Measurements from ENCODE around the gene POLR2H. TPM values are rescaled to one million over a fixed set of nuclear protein-coding genes. Genes with fewer than 3 reads are reported as not detected.

POLR2H gene
- total RNA-seq, 6 donors from 2014 or later: 41.4 to 235 (median 66.2) TPM

DNA sequence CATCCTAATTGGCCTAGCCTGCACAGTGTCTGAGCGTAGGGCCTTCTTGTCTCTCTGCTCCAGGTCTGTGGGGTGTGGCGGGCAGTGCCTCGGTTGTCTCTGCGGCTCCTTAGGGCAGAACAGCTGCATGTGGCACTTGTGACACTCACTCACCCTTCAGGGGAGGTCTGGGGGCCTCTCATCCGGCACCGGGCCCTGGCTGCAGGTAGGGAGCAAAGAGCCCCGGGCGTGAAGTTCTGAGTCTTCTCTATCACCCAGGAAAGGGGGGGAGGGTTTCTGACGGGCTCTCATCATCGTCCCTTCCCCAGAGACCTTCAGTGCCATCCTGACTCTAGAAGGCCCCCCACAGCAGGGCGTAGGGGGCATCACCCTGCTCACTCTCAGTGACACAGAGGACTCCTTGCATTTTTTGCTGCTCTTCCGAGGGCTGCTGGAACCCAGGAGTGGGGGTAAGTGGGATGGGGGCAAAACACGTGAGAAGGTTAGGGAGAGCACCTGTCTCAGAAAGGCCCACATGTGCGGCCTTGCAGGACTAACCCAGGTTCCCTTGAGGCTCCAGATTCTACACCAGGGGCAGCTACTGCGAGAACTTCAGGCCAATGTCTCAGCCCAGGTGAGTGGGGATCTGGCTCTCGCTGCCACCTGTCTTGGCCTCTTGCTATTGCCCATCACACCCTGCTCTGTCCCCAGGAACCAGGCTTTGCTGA is 21.0 kb downstream of the POLR2H start:
- no peaks in the 10 kb centered on the region for H3K36me3 ChIP-seq
- no peak for TF ChIP-seq EP300 (IDR thresholded peaks at IDR 0.05)
- TF ChIP-seq, protein P1, sequence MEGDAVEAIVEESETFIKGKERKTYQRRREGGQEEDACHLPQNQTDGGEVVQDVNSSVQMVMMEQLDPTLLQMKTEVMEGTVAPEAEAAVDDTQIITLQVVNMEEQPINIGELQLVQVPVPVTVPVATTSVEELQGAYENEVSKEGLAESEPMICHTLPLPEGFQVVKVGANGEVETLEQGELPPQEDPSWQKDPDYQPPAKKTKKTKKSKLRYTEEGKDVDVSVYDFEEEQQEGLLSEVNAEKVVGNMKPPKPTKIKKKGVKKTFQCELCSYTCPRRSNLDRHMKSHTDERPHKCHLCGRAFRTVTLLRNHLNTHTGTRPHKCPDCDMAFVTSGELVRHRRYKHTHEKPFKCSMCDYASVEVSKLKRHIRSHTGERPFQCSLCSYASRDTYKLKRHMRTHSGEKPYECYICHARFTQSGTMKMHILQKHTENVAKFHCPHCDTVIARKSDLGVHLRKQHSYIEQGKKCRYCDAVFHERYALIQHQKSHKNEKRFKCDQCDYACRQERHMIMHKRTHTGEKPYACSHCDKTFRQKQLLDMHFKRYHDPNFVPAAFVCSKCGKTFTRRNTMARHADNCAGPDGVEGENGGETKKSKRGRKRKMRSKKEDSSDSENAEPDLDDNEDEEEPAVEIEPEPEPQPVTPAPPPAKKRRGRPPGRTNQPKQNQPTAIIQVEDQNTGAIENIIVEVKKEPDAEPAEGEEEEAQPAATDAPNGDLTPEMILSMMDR (IDR thresholded peaks at IDR 0.05): no peak
- no peak for TF ChIP-seq POLR2A (IDR thresholded peaks at IDR 0.05)
- TF ChIP-seq POLR2AphosphoS5 (IDR thresholded peaks at IDR 0.05): no peak
- no peak overlapping the region for H3K27ac ChIP-seq
- no peak for ATAC-seq (ENCODE audit: low FRiP score in 2 of 2)
- 90 to 93% methylated on average over 15 to 16 of the region's 16 CpGs for WGBS, 2 donors
- no peak overlapping the region for H3K4me3 ChIP-seq
- no peaks in the 10 kb centered on the region for H3K9me3 ChIP-seq
- DNase-seq: no peak
- peaks cover 0 to 25% (median 15%) of the 10 kb centered on the region in 4 donors for H3K27me3 ChIP-seq
- H3K4me1 ChIP-seq: peaks cover 13 to 28% (median 18%) of the 10 kb centered on the region in 4 donors

DNA sequence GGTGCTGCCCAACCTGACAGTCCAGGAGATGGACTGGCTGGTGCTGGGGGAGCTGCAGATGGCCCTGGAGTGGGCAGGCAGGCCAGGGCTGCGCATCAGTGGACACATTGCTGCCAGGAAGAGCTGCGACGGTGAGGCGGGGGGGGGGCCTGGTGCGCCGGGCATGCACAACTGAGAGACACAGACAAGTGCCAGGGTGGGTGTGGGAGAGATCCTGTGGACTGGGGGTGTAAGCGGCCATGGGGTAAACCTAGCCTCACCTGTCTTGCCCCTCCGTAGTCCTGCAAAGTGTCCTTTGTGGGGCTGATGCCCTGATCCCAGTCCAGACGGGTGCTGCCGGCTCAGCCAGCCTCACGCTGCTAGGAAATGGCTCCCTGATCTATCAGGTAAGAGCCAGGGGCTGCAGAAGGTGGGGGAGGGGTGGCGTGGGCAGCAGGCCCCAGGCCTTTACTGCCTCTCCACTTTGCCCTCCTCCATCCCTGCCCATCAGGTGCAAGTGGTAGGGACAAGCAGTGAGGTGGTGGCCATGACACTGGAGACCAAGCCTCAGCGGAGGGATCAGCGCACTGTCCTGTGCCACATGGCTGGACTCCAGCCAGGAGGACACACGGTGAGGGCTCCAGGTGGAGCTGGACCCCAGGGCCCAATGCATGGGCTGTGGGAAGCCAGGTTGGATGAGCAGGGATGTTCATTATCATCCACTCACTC is 21.7 kb downstream of the POLR2H start:
- TF ChIP-seq, protein P1 (IDR thresholded peaks at IDR 0.05): no peak
- TF ChIP-seq POLR2AphosphoS5 (IDR thresholded peaks at IDR 0.05) (no peak), POLR2A (IDR thresholded peaks at IDR 0.05) (no peak), EP300 (IDR thresholded peaks at IDR 0.05) (no peak)
- no peak for ATAC-seq (ENCODE audit: low FRiP score in 2 of 2)
- H3K27me3 ChIP-seq: peaks cover 0 to 25% (median 15%) of the 10 kb centered on the region in 4 donors

DNA sequence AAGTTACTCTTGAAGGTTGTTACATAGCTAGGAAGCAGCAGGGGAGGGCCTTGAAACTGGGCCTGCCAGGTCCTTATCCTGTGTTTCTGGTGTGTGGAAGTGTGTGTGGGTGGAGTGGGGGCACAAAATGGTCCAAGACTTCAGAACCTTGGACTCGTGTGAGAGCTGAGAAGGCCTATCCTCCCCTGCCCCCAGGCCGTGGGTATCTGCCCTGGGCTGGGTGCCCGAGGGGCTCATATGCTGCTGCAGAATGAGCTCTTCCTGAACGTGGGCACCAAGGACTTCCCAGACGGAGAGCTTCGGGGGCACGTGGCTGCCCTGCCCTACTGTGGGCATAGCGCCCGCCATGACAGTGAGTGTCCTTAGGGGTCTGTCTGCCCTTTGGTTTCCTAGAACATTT is 22.8 kb downstream of the POLR2H start:
- ATAC-seq (ENCODE audit: low FRiP score in 2 of 2): no peak
- Histone ChIP-seq H3K4me3 (no peak overlapping the region), H3K27me3 (peaks cover 0 to 23% (median 12%) of the 10 kb centered on the region in 4 donors), H3K36me3 (no peaks in the 10 kb centered on the region), H3K27ac (no peak overlapping the region), H3K9me3 (no peaks in the 10 kb centered on the region), H3K4me1 (peaks cover 13 to 24% (median 15%) of the 10 kb centered on the region in 4 donors)
- WGBS, 2 donors: 83 to 90% methylated on average over 4 to 9 of the region's 9 CpGs
- DNase-seq: no peak
- no peak for TF ChIP-seq POLR2A (IDR thresholded peaks at IDR 0.05)
- TF ChIP-seq EP300 (IDR thresholded peaks at IDR 0.05): no peak
- TF ChIP-seq, protein P1 (IDR thresholded peaks at IDR 0.05): no peak
- TF ChIP-seq POLR2AphosphoS5 (IDR thresholded peaks at IDR 0.05): no peak

More for the DNA sequence above, 21.7 kb downstream of the POLR2H start:
- 90 to 95% methylated on average over 14 to 15 of the region's 15 CpGs for WGBS, 2 donors
- Histone ChIP-seq H3K9me3 (no peaks in the 10 kb centered on the region), H3K27ac (no peak overlapping the region), H3K4me3 (no peak overlapping the region), H3K4me1 (peaks cover 13 to 28% (median 15%) of the 10 kb centered on the region in 4 donors), H3K36me3 (no peaks in the 10 kb centered on the region)
- peak in 1 of 2 donors; percentile 69 for DNase-seq

DNA sequence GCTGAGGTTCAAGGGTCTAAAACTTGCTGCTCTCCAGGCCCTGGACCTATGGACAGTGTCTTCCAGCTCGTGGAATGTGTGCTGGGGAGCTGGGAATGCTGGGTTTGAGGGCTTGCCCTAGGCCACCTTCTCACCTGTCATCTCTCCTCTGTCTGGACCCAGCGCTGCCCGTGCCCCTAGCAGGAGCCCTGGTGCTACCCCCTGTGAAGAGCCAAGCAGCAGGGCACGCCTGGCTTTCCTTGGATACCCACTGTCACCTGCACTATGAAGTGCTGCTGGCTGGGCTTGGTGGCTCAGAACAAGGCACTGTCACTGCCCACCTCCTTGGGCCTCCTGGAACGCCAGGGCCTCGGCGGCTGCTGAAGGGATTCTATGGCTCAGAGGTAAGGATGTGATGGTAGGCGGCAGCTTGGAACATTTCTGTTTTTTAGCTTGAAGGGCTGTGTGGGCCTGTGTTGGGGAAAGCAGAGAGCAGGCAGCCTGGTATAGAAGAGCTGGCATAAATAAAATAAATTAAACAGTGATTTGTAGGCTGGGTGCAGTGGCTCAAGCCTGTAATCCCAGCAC is 23.4 kb downstream of the POLR2H start:
- TF ChIP-seq POLR2A (IDR thresholded peaks at IDR 0.05) (no peak), EP300 (IDR thresholded peaks at IDR 0.05) (no peak), POLR2AphosphoS5 (IDR thresholded peaks at IDR 0.05) (no peak)
- TF ChIP-seq, protein P1 (IDR thresholded peaks at IDR 0.05): no peak
- H3K9me3 ChIP-seq: no peaks in the 10 kb centered on the region
- 80 to 90% methylated on average over 5 to 8 of the region's 8 CpGs for WGBS, 2 donors
- peaks cover 0 to 20% (median 9%) of the 10 kb centered on the region in 4 donors for H3K27me3 ChIP-seq
- H3K36me3 ChIP-seq: no peaks in the 10 kb centered on the region
- H3K4me1 ChIP-seq: peaks cover 11 to 20% (median 14%) of the 10 kb centered on the region in 4 donors
- no peak overlapping the region for H3K27ac ChIP-seq
- H3K4me3 ChIP-seq: no peak overlapping the region
- ATAC-seq (ENCODE audit: low FRiP score in 2 of 2) (no peak), DNase-seq (no peak)
